Measurements from ENCODE around the gene TNFAIP3.

GRCh38 chr6:137896647-137897046, 29.6 kb downstream of the TNFAIP3 start:
- TF ChIP-seq L3MBTL2 (conservative IDR thresholded peaks at IDR 0.05) (no peak), ELF4 (IDR thresholded peaks at IDR 0.05) (no peak), SUZ12 (IDR thresholded peaks at IDR 0.05) (no peak), NFRKB (IDR thresholded peaks at IDR 0.05) (no peak), TARDBP (IDR thresholded peaks at IDR 0.05) (no peak)

All from HEK293T (cell line).